Loucy (cell line): ENCODE measurements around the gene ZC3H12C.

Experiments
- EZH2phosphoT487 ChIP-seq: fragments of 200-600 bp; IDR thresholded peaks from 2 replicates; pipeline ENCODE4 v1.6.1; 2018; ENCODE audit warnings: antibody characterized with exemption, mild to moderate bottlenecking, moderate library complexity, borderline replicate concordance
- TF ChIP-seq, protein P1 (sequence below): fragments of 200-600 bp; sonication (generic); conservative IDR thresholded peaks from 2 replicates; pipeline ENCODE4 v1.5.1; 2014; ENCODE audit warnings: mild to moderate bottlenecking, antibody characterized with exemption, low read length

DNA sequence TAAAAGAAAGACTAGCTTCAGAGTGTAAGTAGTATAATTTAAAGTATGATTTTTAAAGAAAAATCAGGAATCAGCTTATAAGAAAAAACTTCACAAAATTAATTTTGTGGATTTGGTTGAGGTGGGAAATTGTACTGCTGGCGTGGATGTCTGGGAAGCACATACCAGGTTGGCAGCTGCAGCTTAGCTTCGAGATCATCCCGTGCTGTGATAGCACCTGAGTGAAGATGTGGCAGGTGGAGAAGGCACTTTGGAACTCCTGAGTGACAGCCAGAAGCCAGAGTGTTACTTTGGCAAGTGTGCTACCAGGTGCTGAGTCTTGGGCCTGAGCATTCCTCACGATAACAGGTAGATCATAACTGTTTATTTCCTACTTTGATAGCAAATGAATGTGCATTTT is 17.7 kb downstream of the ZC3H12C start:
- TF ChIP-seq, protein P1, sequence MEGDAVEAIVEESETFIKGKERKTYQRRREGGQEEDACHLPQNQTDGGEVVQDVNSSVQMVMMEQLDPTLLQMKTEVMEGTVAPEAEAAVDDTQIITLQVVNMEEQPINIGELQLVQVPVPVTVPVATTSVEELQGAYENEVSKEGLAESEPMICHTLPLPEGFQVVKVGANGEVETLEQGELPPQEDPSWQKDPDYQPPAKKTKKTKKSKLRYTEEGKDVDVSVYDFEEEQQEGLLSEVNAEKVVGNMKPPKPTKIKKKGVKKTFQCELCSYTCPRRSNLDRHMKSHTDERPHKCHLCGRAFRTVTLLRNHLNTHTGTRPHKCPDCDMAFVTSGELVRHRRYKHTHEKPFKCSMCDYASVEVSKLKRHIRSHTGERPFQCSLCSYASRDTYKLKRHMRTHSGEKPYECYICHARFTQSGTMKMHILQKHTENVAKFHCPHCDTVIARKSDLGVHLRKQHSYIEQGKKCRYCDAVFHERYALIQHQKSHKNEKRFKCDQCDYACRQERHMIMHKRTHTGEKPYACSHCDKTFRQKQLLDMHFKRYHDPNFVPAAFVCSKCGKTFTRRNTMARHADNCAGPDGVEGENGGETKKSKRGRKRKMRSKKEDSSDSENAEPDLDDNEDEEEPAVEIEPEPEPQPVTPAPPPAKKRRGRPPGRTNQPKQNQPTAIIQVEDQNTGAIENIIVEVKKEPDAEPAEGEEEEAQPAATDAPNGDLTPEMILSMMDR: no peak
- no peak for TF ChIP-seq EZH2phosphoT487
